Fibroblast of skin of right quadriceps (primary cell): Measurements from ENCODE around the gene PDGFRB.
A peak's percentile ranks its signal among the peaks of the same experiment; 100 is the strongest.

Experiments used
- DNase-seq: peaks from one replicate; pipeline ENCODE4 v3.0.0-alpha.2; 2013

The PDGFRB gene

GRCh38 chr5:150080696-150081435 lies 74.8 kb downstream of the PDGFRB start:
- no peak for DNase-seq

GRCh38 chr5:150079909-150080461 lies 75.7 kb downstream of the PDGFRB start:
- DNase-seq = no peak

GRCh38 chr5:150078802-150079689 lies 76.6 kb downstream of the PDGFRB start:
- DNase-seq = no peak

GRCh38 chr5:150077996-150078801 lies 77.4 kb downstream of the PDGFRB start:
- DNase-seq = no peak

GRCh38 chr5:150077060-150077459 lies 78.6 kb downstream of the PDGFRB start:
- no peak for DNase-seq

- DNase-seq = no peak
Observed at GRCh38 chr5:150075806-150076205, 79.8 kb downstream of the PDGFRB start.

GRCh38 chr5:150075233-150075632 lies 80.4 kb downstream of the PDGFRB start:
- no peak for DNase-seq

- DNase-seq = no peak
Observed at GRCh38 chr5:150073677-150074076, 82.0 kb downstream of the PDGFRB start.

GRCh38 chr5:150073086-150073625 lies 82.5 kb downstream of the PDGFRB start:
- no peak for DNase-seq

- DNase-seq = no peak
Observed at GRCh38 chr5:150070821-150071220, 84.8 kb downstream of the PDGFRB start.

- DNase-seq = no peak
Observed at GRCh38 chr5:150069672-150070627, 85.7 kb downstream of the PDGFRB start.

GRCh38 chr5:150068961-150069645 lies 86.5 kb downstream of the PDGFRB start:
- no peak for DNase-seq

GRCh38 chr5:150068472-150068871 lies 87.2 kb downstream of the PDGFRB start:
- no peak for DNase-seq

- DNase-seq = no peak
Observed at GRCh38 chr5:150068071-150068470, 87.6 kb downstream of the PDGFRB start.

GRCh38 chr5:150067405-150067960 lies 88.2 kb downstream of the PDGFRB start:
- DNase-seq = no peak

- DNase-seq = peak; percentile 66
Observed at GRCh38 chr5:150066901-150067396, 88.7 kb downstream of the PDGFRB start.

- no peak for DNase-seq
Observed at GRCh38 chr5:150066436-150066835, 89.2 kb downstream of the PDGFRB start.

GRCh38 chr5:150065886-150066285 lies 89.8 kb downstream of the PDGFRB start:
- DNase-seq = peak; percentile 32

- DNase-seq = no peak
Observed at GRCh38 chr5:150065346-150065745, 90.3 kb downstream of the PDGFRB start.

- no peak for DNase-seq
Observed at GRCh38 chr5:150064681-150065220, 90.9 kb downstream of the PDGFRB start.
